ENCODE results near the gene STRA8.

STRA8 gene, protein sequence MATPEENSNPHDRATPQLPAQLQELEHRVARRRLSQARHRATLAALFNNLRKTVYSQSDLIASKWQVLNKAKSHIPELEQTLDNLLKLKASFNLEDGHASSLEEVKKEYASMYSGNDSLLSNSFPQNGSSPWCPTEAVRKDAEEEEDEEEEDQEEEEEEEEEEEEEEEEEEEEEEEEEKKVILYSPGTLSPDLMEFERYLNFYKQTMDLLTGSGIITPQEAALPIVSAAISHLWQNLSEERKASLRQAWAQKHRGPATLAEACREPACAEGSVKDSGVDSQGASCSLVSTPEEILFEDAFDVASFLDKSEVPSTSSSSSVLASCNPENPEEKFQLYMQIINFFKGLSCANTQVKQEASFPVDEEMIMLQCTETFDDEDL

GRCh38 chr7:135233570-135233969 is at the start of gene STRA8:
Gene STRA8 (plus strand): TSS chr7:135233838. CDS start chr7:135240525, 6,687 bp downstream.
- no peak for DNase-seq (ENCODE audit: low read depth)

DNA sequence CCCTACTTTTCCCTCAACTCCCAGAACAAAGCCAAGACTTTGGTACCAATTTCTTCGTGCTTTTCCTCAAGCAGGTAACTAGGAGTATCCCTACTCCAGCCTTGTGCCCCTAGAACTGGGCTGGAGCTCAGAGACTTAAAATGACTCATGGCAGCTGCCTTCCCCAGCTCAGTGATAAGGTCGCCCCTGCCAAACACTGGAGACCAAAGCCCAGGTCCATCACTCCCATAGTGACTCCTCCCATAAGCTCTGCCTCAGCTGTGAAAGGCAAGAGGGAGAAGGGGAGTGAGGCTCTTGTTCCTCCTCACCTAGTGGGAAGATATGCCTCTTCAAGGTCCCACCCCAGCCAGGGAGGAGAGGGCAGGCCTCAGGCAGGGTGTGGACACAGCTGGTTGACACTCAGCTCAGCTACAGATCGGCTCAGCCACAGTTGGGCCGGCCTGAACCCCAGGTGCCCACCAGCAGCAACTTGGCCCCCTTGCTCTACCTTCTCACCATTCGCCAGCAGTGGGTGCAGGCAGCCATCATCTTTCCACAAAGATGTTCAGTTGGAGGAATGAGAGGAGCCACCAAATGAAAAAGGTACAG is 49.3 kb upstream of the STRA8 start:
- DNase-seq (ENCODE audit: low read depth): no peak

DNA sequence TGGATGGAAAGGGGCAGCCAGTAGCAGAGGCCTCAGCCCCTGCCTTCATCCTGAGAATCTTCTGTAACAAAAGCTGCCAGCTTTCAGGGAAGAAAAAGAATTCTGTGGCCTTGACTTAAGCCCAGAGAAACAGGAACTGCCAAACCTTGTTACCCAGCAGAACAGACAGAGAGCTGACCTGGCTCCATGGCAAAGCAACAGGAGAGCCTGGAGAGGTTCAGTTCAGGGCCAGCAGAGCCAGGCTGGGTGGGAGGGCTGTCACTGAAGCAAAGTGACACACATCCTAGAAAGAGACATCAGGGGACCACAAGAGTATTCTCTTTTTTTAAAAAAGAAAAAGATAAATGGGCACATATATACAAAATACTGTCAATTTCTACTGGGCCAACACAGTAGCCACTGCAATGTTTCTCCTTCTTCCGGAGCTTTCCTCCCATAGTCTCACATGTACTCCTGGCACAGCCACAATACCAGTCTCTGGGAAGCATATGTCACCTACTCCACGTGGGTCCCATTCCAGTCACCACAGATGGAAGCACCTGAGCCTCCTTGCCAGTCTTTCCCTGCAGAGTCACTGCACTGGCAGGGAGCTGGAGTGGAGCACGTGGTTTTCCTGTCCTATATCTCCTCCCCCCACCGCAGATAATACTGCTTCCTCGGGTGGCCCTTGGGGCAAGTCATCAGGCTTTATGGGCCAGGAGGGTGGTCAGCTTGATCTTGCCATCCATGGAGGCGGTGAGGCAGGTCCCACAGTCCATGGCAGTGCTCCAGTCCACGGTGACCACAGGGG is 48.0 kb upstream of the STRA8 start:
- DNase-seq (ENCODE audit: low read depth): no peak

DNA sequence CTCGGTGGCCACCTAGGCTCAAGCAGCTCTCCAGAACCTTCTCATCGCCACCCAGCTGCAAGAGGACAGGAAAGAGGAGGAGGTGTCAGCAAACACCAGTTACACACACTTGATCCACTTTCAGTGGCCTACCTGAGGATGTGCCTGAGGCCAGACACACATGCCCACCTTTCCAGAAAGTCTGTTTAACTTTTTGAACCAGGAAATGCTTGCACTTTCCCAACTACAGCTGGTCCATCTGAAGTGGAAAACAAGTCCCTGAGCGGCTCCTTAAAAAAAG is 47.4 kb upstream of the STRA8 start:
- DNase-seq (ENCODE audit: low read depth): no peak

DNA sequence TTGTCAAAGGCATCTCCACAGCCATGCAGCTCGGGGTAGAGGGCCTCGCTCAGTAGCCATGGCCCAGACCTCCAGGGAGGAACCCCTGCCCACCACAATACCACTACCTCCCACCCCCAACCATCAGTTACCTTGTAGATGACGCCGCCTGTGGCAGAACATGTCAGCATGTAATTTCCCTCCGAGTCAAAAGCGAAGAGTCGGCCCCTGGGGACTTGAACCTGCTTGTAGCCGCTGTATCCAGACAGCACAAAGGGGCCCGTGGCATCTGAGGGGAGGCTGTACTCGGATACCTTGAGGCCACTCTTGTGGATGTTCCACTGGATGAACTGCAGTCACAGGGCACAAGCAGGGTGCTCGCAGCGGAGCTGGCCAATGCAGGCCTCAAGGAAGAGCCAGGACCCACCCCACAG is 46.8 kb upstream of the STRA8 start:
- DNase-seq (ENCODE audit: low read depth): no peak

DNA sequence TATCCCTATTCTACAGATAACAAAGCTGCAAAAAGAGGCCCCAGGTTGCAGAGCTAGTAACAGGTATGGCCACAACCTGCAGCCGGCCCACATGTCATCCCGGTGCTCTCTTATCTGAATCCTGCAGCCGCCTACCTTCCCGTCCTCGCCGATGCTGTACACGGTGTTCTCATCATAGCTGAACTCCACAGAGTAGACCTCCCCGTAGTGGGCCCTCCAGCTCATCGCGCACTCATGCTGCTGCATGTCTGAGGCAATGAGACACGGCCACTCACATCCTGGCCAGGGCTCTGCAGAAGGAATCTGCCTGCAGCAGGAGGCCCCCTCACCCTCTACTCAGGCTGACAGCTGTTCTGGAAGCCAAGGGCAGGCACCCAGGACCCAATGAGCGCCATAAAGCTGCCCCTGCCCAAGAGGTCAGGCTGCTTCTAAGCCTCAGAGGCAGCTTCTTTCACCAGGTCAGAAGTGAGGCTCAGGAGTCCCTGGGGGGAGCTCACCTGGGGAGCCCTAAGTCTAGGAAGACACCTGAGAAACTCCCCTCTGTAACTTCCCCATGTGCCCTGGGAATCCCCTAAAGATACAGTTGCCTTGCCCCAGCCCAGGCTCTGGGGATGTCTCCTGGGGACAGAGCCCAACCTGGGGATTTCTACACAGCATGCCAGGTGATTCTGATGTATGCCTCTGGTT is 45.2 kb upstream of the STRA8 start:
- DNase-seq (ENCODE audit: low read depth): no peak

DNA sequence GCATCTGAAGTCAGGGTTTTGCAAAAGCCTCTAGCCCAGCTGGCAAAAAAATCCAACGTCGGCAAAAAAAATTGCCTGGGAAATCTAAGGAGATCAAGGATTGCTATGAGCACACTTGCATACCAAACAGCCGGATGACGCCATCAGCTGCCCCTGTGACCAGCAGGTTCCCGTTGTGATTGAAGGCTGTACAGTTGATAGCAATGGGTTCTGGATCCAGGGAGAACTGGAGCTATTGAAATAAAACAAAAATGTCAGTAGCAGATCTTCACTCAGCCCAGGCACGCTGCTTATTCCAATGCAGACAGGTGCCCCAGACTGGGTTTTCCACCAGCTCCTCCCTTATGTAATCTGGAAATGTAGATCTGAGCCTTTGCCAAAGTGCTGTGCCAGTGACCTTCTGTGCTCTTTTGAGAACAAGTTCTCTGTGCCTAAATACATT is 44.4 kb upstream of the STRA8 start:
- no peak for DNase-seq (ENCODE audit: low read depth)

GRCh38 chr7:135189961-135190360 is 43.7 kb upstream of the STRA8 start:
- no peak for DNase-seq (ENCODE audit: low read depth)

DNA sequence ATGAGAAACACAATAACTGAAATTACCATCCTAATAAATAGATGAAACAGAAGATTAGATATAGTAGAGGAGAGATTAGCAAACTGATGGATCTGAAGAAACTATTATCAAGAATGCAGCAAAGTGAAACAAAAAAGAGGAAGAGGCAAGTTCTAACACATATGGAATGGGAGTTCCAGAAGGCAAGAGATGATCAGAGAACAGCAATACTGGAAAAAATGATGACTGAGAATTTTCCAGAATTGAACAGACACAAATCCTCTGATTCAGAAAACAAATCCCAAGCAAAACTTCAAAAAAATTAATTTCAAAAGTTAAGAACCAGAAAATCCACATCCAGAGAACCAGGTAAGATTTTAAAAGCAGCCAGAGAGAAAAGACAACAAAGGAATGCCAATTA is 42.9 kb upstream of the STRA8 start:
- no peak for DNase-seq (ENCODE audit: low read depth)

- DNase-seq (ENCODE audit: low read depth): no peak
Measured at GRCh38 chr7:135192914-135193536, 40.6 kb upstream of the STRA8 start.

DNA sequence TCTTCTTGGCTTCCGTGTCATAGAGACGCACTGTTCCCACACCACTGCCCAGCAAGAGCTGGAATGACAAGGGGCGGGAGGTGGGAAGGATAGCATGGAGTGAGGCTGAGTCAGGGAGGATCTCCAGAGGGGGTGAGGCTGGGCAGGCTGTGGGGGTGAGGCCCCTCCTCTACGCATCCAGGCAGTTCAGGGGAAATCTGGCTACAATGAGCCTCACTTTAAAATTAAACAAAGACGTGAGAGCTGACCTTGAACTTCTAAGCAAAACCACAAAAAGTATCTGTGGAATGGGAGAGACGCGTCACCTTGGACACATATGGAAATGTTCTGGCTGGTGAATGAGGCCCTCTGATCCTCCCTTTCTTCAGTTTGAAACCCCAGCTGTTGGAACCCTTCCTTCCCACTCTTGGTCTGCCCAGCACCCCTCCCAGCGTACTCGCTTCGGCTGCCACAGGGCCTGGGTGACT is 40.0 kb upstream of the STRA8 start:
- no peak for DNase-seq (ENCODE audit: low read depth)

GRCh38 chr7:135194494-135195095 is 39.0 kb upstream of the STRA8 start:
- no peak for DNase-seq (ENCODE audit: low read depth)

DNA sequence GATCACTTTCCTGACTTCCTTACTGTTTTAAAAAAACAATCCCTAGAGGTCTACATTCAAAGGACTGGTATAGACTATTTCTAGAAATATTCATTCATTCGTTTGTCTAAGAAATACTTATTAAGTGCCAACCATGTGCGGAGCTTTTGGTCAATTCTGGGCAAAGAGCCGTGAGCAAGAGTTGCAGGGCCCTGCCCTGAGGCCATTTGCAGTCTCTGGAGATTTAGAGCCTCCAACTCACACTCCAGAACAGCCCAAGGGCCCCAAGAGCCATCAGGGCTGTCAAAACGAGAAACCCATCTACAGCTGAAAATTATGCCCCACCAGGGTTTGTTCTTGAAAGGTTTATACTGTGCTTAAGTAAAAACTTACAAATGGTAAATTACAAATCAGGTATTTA is 38.5 kb upstream of the STRA8 start:
- no peak for DNase-seq (ENCODE audit: low read depth)

DNA sequence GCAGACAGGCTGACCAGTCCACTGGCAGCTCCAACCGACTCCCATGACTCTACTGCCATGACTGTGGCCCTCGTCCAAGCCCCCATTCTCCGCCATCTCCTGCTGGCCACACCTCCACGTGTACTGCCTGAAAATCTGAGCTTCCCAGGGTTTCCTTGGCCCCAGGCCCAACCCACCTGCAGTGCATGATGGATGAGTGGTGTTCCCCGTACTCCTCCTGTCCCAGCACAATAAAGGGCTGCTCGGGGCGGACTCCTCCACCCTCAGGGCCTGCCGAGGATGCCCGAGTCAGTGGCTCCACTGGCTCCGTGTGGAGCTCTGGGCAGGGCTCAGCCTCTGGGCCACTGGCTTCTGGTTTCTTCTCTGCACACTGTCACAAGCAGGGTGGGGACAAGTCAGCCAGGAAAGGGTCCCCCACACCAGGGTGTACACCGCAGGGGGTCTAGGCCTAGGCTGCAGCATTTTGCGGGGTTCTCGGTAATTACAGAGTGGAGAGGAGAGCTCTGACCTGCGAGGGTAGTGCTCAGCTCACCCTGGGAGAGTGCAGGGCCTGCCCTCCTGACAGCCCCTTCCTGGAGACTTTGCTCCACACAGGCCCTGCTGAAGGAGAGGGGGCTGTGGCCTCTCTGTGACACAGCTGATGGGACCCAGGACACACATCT is 37.5 kb upstream of the STRA8 start:
- no peak for DNase-seq (ENCODE audit: low read depth)

- no peak for DNase-seq (ENCODE audit: low read depth)
Measured at GRCh38 chr7:135197343-135197742, 36.3 kb upstream of the STRA8 start.

DNA sequence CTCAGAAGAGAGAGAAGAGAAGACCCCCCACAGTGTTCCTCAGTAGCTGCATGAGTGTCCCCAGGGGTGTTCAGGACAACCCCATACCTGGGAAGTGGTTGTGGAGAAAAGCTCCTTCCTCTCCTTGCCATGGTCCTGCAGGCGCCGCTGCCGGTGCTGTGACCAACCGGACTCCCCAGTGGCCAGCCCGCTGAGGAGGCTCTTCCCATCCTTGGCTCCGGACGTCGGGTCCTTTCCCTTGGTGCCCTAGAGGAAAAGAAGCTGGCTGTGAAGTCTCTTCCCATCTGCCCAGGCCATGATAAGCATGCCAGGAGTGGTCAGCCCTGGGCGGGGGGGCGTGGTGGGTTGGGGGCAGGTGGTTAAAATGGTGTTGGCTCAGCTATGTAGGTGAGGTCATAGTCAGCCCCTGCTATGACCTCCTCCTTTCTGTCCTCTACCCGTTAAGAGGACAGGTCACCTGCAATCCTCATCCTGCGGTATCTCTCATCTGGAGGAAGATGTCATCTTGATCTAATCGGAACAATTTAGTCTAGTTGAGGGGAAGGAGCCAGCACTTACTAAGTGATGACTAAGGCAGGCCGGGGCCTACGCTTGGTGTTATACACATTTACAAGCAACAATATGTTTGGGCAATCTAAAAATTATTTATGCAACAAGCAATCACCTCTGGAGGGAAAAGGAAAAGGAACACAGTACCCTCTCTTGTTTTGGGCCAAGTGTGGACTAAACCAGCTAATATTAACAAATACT is 35.6 kb upstream of the STRA8 start:
- DNase-seq (ENCODE audit: low read depth): no peak

DNA sequence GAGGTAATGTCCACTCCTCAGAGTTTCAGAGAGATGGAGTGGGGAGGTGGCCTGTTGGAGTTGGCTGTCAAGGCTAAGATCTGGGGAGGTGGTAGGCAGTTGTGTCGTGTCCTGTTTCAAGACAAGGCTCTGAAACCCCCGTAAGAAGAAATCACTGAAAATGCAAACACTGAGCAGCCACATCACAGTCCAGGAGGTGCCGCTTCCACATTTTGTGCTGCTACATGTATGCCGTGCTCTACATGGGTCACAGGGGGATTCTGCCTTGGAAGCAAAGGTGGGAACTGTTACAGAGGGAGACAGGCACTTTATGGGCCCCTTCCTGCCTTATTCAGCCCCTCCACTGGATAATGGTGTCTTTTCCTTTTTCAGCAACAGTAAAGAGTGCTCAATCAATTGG is 34.2 kb upstream of the STRA8 start:
- DNase-seq (ENCODE audit: low read depth): no peak

DNA sequence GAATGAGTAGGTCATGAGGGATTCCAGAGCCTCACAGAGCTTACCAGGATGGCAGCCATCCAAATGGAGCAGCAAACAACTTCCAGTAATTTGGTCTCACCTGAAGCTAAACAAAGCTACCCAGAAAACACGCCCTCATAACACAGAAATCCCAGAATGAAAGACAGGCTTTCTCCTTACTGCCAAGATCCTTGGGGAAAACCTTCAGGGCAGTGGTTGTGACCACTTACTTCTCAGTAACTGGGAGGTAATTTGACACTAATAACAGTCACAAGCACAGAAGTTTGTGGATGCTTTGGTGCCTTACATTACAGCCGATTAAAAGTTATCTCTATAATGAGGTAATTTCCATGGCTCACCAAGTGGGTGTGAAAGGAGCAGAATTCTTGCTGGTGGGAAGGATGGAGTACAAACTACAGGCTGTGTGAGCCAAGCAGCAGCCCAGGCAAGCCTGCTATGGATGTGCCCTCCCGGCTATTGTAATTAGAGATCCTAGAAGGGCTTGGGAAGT is 32.8 kb upstream of the STRA8 start:
- DNase-seq (ENCODE audit: low read depth): no peak

GRCh38 chr7:135201350-135201749 is 32.3 kb upstream of the STRA8 start:
- DNase-seq (ENCODE audit: low read depth): no peak

DNA sequence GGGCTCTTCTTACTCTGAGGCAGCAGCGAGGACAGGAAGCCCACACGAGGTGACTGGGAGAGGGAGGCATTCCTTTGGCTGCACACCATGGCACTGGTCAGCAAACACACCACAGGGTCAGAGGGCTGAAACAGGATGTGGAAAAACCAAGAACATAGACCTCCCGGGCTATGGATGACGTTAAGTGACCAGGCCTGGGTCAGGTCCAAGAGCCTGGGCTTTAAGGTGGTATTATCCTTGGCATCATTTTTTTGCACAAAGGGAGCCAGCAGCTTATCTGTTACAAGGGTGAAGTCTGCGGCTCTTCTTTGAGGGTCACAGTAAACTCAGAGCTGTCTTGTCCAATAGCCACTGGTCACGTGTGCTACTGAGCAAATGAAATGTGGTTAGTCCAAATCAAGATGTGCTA is 29.3 kb upstream of the STRA8 start:
- no peak for DNase-seq (ENCODE audit: low read depth)
